Adrenal gland (tissue), 5 donors: Measurements from ENCODE around the gene KIAA1549.

Source experiments
- CTCF ChIP-seq, 6 experiments: fragments of 450-650 bp in 4 of 6; fragments of 200-600 bp in 2 of 6; sonication (generic) in 1 of 6; IDR thresholded peaks; 1 replicate in 5 of 6; 2 replicates in 1 of 6; pipeline versions ENCODE4 v1.5.1 to v1.8.0; 2016 to 2021; ENCODE audit warnings: antibody characterized with exemption in 6 of 6, mild to moderate bottlenecking in 2 of 6, moderate library complexity in 1 of 6
- POLR2A ChIP-seq, 2 donors: fragments of 450-650 bp; IDR thresholded peaks; one replicate each; pipeline ENCODE4 v1.6.1; 2017; ENCODE audit warnings: antibody characterized with exemption in 2 of 2, mild to moderate bottlenecking in 2 of 2, moderate library complexity in 1 of 2
- donor health status: DM: no; HTN: no; CAD: no.

GRCh38 chr7:138949421-138950088, 31.6 kb downstream of the KIAA1549 start:
- TF ChIP-seq CTCF (IDR thresholded peaks at IDR 0.05): no peak
- no peak for TF ChIP-seq POLR2A (IDR thresholded peaks at IDR 0.05)
